ENCODE data around the gene CBFB.

Gene CBFB

DNA sequence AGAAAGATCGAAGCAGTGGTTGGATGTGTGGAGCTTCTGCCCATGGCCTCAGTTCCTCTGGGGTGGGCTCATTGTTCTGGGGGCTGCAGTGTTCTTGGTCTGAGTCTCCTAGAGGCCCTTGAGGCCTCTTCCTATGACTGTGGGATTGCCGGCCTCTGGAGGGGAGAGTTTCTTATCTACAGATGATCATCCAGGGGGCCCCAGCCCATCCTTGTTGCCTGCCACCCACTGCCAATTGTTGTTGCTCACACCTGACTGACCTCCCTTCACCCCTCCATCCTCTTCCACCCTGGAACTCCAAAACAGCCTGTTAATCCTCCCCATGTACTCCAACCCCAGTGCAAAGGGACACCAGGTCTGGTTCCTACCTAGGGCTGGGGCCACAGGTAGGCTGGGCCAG lies 116.0 kb downstream of the CBFB start:
- no peak for DNase-seq

DNA sequence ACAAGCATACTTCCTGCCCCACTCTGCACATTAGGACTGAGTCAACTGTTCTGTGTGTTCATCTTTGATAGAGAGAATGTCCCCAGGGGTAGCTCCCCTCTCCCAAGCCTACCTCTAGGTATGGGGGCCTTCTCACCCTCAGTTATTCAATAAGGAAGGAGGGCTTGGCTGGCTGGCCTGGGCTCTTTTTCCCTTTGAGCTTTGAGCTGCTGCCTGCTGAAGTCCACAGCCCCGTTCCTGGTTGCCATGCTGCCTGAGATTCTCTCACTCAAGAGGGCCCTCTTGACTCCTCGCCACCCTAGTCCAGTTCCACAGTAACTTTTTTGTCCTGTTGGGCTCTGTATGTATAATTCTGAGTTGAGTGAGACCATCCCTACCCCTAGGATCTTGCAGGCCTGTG lies 116.8 kb downstream of the CBFB start:
- DNase-seq: no peak

DNA sequence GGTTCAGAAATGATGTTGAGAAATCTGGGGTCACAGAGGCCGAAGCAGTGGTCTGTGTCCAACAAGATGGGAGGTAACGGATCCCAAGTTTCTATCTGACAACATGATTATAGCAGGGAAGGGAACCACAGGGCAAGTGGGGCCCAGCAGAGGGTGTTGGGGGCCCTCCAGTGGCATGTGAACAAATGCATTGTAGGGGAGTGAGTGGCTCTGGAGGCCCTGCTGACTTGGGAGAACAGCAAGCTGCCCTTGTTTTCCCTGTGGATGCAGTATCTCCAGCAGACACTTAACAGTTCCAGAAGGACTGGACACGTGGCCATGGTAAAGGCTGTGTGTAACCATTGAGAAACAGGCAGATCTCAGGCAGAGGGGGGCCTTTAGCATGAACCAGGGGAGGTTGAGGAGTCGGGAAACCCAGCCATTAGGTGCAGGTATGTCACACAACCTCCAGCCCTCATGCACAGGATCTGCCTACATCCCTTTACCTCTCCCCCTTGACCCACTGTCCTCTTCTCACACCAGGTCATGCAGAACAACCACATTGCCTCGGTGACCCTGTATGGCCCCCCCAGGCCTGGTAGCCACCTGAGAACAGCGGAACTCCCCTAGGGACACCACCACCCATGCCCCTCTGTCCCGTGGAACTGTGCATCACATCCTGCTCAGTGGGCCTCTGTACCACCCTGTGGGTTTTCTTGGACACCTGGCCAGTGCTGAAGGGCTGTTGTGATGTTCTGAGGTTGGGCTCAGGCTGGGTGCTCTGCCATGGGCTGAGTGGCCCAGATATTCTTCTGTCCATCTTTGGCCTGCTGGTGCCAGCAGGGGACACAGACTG lies 117.8 kb downstream of the CBFB start:
- DNase-seq: no peak

DNA sequence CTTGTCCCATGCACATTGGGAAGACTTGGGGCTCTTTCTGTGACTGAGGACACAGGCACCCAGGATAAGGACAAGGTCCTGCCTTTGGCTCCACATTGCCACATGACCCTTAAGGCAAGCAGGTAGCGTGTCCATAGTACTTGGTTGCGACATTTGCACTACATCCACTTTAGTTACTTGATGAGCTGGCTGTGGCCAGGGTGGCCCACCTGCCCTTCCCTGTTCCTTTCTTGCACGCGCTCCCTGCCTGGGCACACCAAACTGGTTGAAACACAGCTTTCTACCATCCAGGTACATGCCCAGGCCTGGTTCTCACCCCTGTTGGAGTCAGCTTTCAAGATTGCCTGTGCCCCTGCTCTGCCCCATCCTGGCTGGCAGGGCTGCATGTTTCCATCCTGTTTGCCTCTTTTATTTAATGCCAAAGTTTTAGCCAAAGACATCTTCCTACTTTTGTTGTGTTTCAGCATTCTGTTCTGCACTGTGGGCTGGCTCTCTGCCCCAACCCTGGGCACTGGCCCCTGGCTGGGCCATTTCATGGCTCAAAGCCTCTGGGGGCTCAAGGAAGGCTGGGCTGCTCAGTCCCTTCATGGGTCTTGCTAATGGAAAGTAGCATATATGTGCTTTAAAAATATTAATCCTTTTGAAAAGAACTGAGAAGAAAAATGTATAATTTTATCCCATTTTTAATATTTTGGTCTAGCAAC lies 118.6 kb downstream of the CBFB start:
- DNase-seq: no peak

DNA sequence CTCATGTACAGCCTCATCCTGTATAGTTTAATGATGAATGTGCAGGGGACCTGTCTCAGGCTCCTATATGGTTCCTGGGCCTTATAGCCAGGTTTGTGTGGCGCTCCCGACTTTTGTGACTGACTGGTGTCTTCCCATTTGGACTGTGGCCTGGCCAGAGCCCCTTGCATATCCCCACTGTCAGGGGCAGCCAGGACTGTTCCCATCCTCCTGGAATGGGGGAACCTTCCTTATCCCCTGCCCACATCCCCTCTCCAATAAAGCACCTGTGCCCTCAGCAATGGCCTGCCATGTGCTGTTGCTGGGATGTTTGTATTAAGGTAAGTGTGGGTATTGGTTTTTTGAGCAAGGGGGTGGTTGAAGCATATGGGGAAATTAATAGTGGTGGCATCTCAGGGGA lies 119.3 kb downstream of the CBFB start:
- DNase-seq: no peak

DNA sequence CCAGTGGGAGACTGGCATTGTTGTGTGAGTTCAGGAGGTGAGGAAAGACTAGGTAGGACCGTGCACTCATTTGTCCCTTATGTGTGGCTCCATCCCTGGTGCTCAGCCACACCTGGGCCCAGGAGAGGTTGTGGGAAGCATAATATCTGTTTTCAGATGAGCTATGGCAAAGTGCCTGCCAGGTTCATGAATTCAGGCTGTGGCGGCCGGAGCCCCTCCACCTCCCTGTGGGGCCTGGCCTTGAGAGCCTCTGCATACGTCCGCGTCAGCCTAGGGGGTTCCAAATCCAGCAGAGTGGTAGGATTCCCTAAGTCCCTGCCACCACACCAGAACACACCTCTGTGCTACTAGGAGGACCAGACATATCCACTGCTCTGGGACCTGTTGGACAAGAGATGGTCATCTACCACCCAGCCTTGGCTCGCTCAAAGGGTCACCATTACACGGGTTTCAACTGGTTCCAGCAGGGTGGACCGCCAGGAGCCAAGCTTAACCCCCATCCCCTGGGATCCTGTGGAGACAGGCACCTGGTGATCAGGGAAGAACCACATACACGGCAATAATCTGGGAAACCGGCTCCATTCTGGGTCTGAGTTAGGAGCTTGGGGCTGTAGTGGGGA lies 119.8 kb downstream of the CBFB start:
- no peak for DNase-seq

DNA sequence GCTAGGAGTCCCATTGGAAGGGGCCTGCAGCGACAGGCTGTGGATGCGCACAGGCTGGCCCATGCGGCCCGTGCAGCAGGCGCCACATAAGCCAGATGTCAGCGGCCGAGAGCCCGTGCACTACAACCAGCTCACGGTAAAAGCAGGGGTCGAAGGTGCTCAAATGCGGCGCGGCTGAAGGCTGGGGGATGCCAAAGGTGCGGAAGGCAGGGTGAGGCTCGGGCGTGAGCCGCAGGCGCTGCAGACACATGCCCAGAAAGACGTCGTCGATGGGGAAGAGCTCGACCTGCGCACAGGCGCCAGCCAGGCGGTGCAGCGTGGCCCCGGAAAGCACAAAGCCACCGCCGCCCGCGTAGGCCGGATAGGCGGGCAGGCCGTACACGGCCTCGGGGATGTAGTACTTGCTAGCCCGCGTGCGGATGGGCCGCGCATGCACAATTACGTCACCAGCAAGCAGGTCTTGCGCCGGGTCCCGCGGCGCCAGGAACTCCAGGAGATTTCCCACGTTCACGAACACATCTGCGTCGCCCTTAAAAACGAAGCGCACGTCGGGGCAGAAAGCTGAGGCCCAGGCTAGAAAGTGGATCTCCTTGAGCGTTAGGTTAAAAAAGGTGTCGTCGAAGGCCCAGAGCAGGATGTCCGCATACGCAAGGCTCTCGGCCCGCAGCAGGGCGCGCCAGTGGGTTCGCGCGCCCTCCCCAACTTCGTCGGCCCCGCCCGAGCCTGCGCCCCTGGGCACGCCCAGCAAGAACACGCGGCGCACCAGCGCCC lies 120.5 kb downstream of the CBFB start:
- DNase-seq: no peak

DNA sequence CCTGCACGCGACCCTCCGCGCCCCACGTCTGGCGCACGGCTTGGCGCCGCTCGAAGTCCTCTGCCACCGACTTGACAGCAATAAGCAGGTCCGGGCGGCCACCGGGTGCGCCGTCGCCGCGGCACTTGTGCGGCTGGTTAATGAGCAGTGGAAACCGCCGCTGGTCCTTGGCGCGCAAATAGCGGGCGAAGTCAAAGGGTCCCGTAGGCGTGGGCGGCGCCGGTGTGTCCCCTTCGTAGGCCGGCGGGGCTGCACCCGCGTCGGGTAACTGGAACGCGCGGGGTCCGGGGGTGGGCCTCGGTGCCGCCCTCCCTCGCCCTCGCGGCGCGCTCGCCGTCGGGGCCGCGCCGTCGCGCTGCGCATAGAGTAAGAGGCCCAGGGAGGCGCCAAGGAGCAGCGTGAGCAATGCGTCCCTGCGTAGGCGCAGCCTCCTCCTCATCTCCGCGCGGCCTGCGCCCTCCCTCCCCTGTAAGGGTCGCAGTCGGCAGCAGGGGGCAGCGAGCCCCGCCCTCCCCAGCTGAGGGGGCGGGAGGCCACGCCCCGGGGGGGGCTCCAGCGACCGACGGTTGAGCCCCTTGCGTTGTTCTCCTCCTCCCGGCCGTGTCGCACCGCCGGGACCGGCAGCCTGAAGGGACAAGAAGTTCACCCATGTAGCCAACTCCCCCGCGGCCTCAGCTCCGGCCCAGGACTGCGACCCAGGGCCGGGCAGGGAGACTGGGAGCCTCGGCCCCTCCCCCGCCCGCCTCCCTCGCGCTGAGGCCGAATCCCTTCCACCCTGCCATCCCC lies 121.3 kb downstream of the CBFB start:
- no peak for DNase-seq
